Adrenal gland (tissue), 12 donors: Measurements from ENCODE around the gene COIL. TPM values are rescaled to one million over a fixed set of nuclear protein-coding genes. Genes with fewer than 3 reads are reported as not detected.

Experiments used
- DNase-seq, 7 donors: peaks; one replicate each; pipeline ENCODE4 v3.0.0-alpha.2; 2019 to 2020
- H3K27ac ChIP-seq, 5 donors: fragments of 200-600 bp; sonication (generic) in 4 of 5; 1 replicate in 3 of 5; 2 replicates in 2 of 5; pipeline versions ENCODE4 v1.5.1 to v1.8.0; 2016 to 2020; ENCODE audit warnings: mild to moderate bottlenecking in 1 of 5
- H3K27me3 ChIP-seq: fragments of 200-600 bp; 2 replicates; pipeline ENCODE4 v1.8.0; 2021
- H3K36me3 ChIP-seq, 2 donors: fragments of 200-600 bp; replicated peaks in 1 of 2; 1 replicate in 1 of 2; 2 replicates in 1 of 2; pipeline versions ENCODE4 v1.5.1 to v1.8.0; 2018 to 2022
- H3K4me1 ChIP-seq, 2 donors: fragments of 200-600 bp; replicated peaks in 1 of 2; 1 replicate in 1 of 2; 2 replicates in 1 of 2; pipeline versions ENCODE4 v1.5.1 to v1.8.0; 2018 to 2021
- H3K4me3 ChIP-seq, 4 donors: fragments of 200-600 bp; sonication (generic) in 3 of 4; one replicate each; pipeline ENCODE4 v1.5.1; 2016 to 2018
- H3K9me3 ChIP-seq, 3 donors: fragments of 200-600 bp; sonication (generic) in 1 of 3; replicated peaks in 1 of 3; 1 replicate in 2 of 3; 2 replicates in 1 of 3; pipeline versions ENCODE4 v1.5.1 to v1.8.0; 2016 to 2021
- CTCF ChIP-seq, 6 experiments: fragments of 450-650 bp in 4 of 6; fragments of 200-600 bp in 2 of 6; sonication (generic) in 1 of 6; IDR thresholded peaks; 1 replicate in 5 of 6; 2 replicates in 1 of 6; pipeline versions ENCODE4 v1.5.1 to v1.8.0; 2016 to 2021; ENCODE audit warnings: antibody characterized with exemption in 6 of 6, mild to moderate bottlenecking in 2 of 6, moderate library complexity in 1 of 6
- POLR2A ChIP-seq, 2 donors: fragments of 450-650 bp; IDR thresholded peaks; one replicate each; pipeline ENCODE4 v1.6.1; 2017; ENCODE audit warnings: antibody characterized with exemption in 2 of 2, mild to moderate bottlenecking in 2 of 2, moderate library complexity in 1 of 2
- WGBS, 4 donors: extraction: QIAGEN DNeasy Blood & Tissue Kit in 2 of 4; methylation state at CpG; one replicate each; pipeline versions ENCODE4 v1.1.5 to v1.1.7; 2013 to 2017; 5-methylcytosine and 5-hydroxymethylcytosine counted together
- intact Hi-C, 2 donors: fragments of 100-400 bp; cut with DNase I; formaldehyde crosslinking; loops; one replicate each; pipeline versions ENCODE4 v1.14.1 to v1.15.0; 2022 to 2023
- polyA plus RNA-seq, 3 donors: library from polyadenylated mRNA; stranded (reverse); fragments of 200-250 nt in 2 of 3; fragments of 350-450 nt in 1 of 3; fragmentation: Illumina TruSeq in 1 of 3; extraction: RNeasy Lipid Tissue Mini Kit (QIAGEN cat#74804) in 1 of 3; gene quantifications; one replicate each; pipeline ENCODE4 v1.2.3, GENCODE V29; 2013 to 2014
- total RNA-seq, 9 donors: library from RNA; depleted of rRNA in 4 of 9; stranded (reverse); fragments of >200 nt in 4 of 9; fragments of 120-200 nt in 1 of 9; fragmentation: NEBNext Ultra II Directional in 1 of 9; extraction: Animal tissue kit (Norgen Biotek cat#: 25700) in 1 of 9; gene quantifications; one replicate each; pipeline versions ENCODE4 v1.1.0 to v1.2.4, GENCODE V29; 2013 to 2023
- donor health status: healthy with polysubstance abuse.
- donor health status: Bipolar disorder and iron deficiency.
- donor health status: DM: yes; HTN: yes; CAD: no.
- donor health status: DM: no; HTN: no; CAD: no.
- donor health status: DM: no; HTN: no; CAD: no.
- donor health status: DM: yes; HTN: yes; CAD: no.

Gene COIL
- total and polyA plus RNA-seq, 12 donors: 4.3 to 16.7 (median 9.0) TPM

GRCh38 chr17:56913867-56914580 is 46.8 kb downstream of the COIL start, which contains the start of gene TRIM25:
Gene TRIM25 (minus strand): TSS chr17:56914049. CDS start chr17:56913988, 61 bp downstream.
- Histone ChIP-seq H3K27me3 (no peaks in the 10 kb centered on the region), H3K36me3 (no peaks in the 10 kb centered on the region), H3K9me3 (no peaks in the 10 kb centered on the region), H3K4me1 (peaks cover 40 to 57% of the 10 kb centered on the region in 2 donors), H3K4me3 (peak within 1 kb of the TSS; percentile 65 to 82 (median 76)), H3K27ac (peak within 1 kb of the TSS; percentile 86 to 95 (median 90))
- 0% methylated on average over 17 to 58 of the region's 58 CpGs for WGBS, 4 donors
- TF ChIP-seq POLR2A (IDR thresholded peaks at IDR 0.05): peak; percentile 98 to 99
- TF ChIP-seq CTCF (IDR thresholded peaks at IDR 0.05): no peak
- peak; percentile 95 to 97 (median 96) for DNase-seq
- intact Hi-C loops: no loop called here

GRCh38 chr17:56913353-56913866 is 47.4 kb downstream of the COIL start:
- peaks cover 46 to 63% of the 10 kb centered on the region in 2 donors for H3K4me1 ChIP-seq
- peak in 4 of 7 donors; percentile 32 to 46 (median 42) for DNase-seq
- 0 to 1% (median 1%) methylated on average over 21 to 44 of the region's 44 CpGs; no CpG with 5 or more reads in 1 of the 4 donors for WGBS, 4 donors
- no peaks in the 10 kb centered on the region for H3K9me3 ChIP-seq
- H3K4me3 ChIP-seq: peak overlapping the region; percentile 65 to 82 (median 76)
- intact Hi-C loops: no loop called here
- peak overlapping the region; percentile 86 to 95 (median 90) for H3K27ac ChIP-seq
- no peaks in the 10 kb centered on the region for H3K27me3 ChIP-seq
- no peaks in the 10 kb centered on the region for H3K36me3 ChIP-seq
- no peak for TF ChIP-seq CTCF (IDR thresholded peaks at IDR 0.05)
- no peak for TF ChIP-seq POLR2A (IDR thresholded peaks at IDR 0.05)

GRCh38 chr17:56913000-56913311 is 47.9 kb downstream of the COIL start:
- no peaks in the 10 kb centered on the region for H3K27me3 ChIP-seq
- H3K4me1 ChIP-seq: peaks cover 47 to 68% of the 10 kb centered on the region in 2 donors
- TF ChIP-seq POLR2A (IDR thresholded peaks at IDR 0.05): no peak
- no peak for TF ChIP-seq CTCF (IDR thresholded peaks at IDR 0.05)
- DNase-seq: no peak
- 33 to 53% (median 45%) methylated on average over 7 of the region's 7 CpGs for WGBS, 4 donors
- intact Hi-C loops: no loop called here
- peak overlapping the region; percentile 65 to 82 (median 76) for H3K4me3 ChIP-seq
- H3K27ac ChIP-seq: peak overlapping the region in 3 of 5 donors; percentile 87 to 95 (median 92)
- peaks cover 0 to 3% of the 10 kb centered on the region in 2 donors for H3K36me3 ChIP-seq
- no peaks in the 10 kb centered on the region for H3K9me3 ChIP-seq

GRCh38 chr17:56912105-56912999 is 48.5 kb downstream of the COIL start:
- WGBS, 4 donors: 54 to 68% (median 63%) methylated on average over 15 to 21 of the region's 21 CpGs
- H3K9me3 ChIP-seq: no peaks in the 10 kb centered on the region
- peak; percentile 35 to 80 (median 60) for DNase-seq
- TF ChIP-seq POLR2A (IDR thresholded peaks at IDR 0.05) (no peak), CTCF (IDR thresholded peaks at IDR 0.05) (no peak)
- peak overlapping the region in 3 of 5 donors; percentile 87 to 95 (median 92) for H3K27ac ChIP-seq
- no peaks in the 10 kb centered on the region for H3K27me3 ChIP-seq
- intact Hi-C loops: no loop called here
- peak overlapping the region; percentile 65 to 82 (median 76) for H3K4me3 ChIP-seq
- peaks cover 0 to 9% of the 10 kb centered on the region in 2 donors for H3K36me3 ChIP-seq
- H3K4me1 ChIP-seq: peaks cover 47 to 70% of the 10 kb centered on the region in 2 donors
